ENCODE measurements around the gene ACVR1B. TPM values are rescaled to one million over a fixed set of nuclear protein-coding genes. Genes with fewer than 3 reads are reported as not detected.

ACVR1B gene
- total and polyA plus RNA-seq, 3 donors from 2014 or later: 36.8 to 44.6 (median 37.3) TPM

- Histone ChIP-seq H3K27me3 (no peaks in the 10 kb centered on the region), H3K27ac (no peak overlapping the region), H3K9me3 (no peaks in the 10 kb centered on the region), H3K4me3 (no peak overlapping the region), H3K36me3 (ENCODE audit: low read depth, missing control alignments) (no peaks in the 10 kb centered on the region), H3K4me1 (no peaks in the 10 kb centered on the region)
- DNase-seq: no peak
- no peak for TF ChIP-seq CTCF (IDR thresholded peaks at IDR 0.05)
- no peak for TF ChIP-seq POLR2A (IDR thresholded peaks at IDR 0.05)
- intact Hi-C loops (cut with DNase I; ENCODE audit: low total_unique reads): no loop called here
- 86 to 96% methylated on average over 7 of the region's 7 CpGs for WGBS, 2 donors
These were observed 9.4 kb upstream of the ACVR1B start for GRCh38 chr12:51942056-51942455.

GRCh38 chr12:51942501-51943000, 8.9 kb upstream of the ACVR1B start:
- WGBS, 2 donors: 93% methylated on average over 6 of the region's 6 CpGs
- intact Hi-C loops (cut with DNase I; ENCODE audit: low total_unique reads): no loop called here
- Histone ChIP-seq H3K9me3 (no peaks in the 10 kb centered on the region), H3K27ac (no peak overlapping the region), H3K36me3 (ENCODE audit: low read depth, missing control alignments) (no peaks in the 10 kb centered on the region), H3K27me3 (no peaks in the 10 kb centered on the region), H3K4me1 (no peaks in the 10 kb centered on the region), H3K4me3 (no peak overlapping the region)
- TF ChIP-seq POLR2A (IDR thresholded peaks at IDR 0.05) (no peak), CTCF (IDR thresholded peaks at IDR 0.05) (no peak)
- DNase-seq: no peak

- Histone ChIP-seq H3K27me3 (no peaks in the 10 kb centered on the region), H3K9me3 (no peaks in the 10 kb centered on the region), H3K27ac (no peak overlapping the region), H3K36me3 (ENCODE audit: low read depth, missing control alignments) (no peaks in the 10 kb centered on the region), H3K4me3 (no peak overlapping the region), H3K4me1 (no peaks in the 10 kb centered on the region)
- WGBS, 2 donors: 91 to 97% methylated on average over 2 of the region's 2 CpGs
- no peak for DNase-seq
- intact Hi-C loops (cut with DNase I; ENCODE audit: low total_unique reads): no loop called here
- no peak for TF ChIP-seq POLR2A (IDR thresholded peaks at IDR 0.05)
- no peak for TF ChIP-seq CTCF (IDR thresholded peaks at IDR 0.05)
These were observed 8.2 kb upstream of the ACVR1B start for GRCh38 chr12:51943346-51943745.

- no peaks in the 10 kb centered on the region for H3K4me1 ChIP-seq
- 90 to 93% methylated on average over 1 of the region's 1 CpG for WGBS, 2 donors
- H3K4me3 ChIP-seq: no peak overlapping the region
- TF ChIP-seq CTCF (IDR thresholded peaks at IDR 0.05) (no peak), POLR2A (IDR thresholded peaks at IDR 0.05) (no peak)
- no peak for DNase-seq
- H3K9me3 ChIP-seq: no peaks in the 10 kb centered on the region
- intact Hi-C loops (cut with DNase I; ENCODE audit: low total_unique reads): no loop called here
- no peak overlapping the region for H3K27ac ChIP-seq
- H3K27me3 ChIP-seq: no peaks in the 10 kb centered on the region
- no peaks in the 10 kb centered on the region for H3K36me3 ChIP-seq (ENCODE audit: low read depth, missing control alignments)
These were observed 6.8 kb upstream of the ACVR1B start for GRCh38 chr12:51944608-51945233.
